ENCODE measurements around the gene TMOD3. TPM values are rescaled to one million over a fixed set of nuclear protein-coding genes. Genes with fewer than 3 reads are reported as not detected.

TMOD3 gene
- total RNA-seq, 1 donor from 2014 or later = 73.5 TPM

GRCh38 chr15:51907136-51907862 lies 77.8 kb downstream of the TMOD3 start:
- no peak for DNase-seq (ENCODE audit: low read depth, low spot score)

- DNase-seq (ENCODE audit: low read depth, low spot score) = peak; percentile 22
Observed at GRCh38 chr15:51908316-51908715, 78.9 kb downstream of the TMOD3 start.

- no peak for DNase-seq (ENCODE audit: low read depth, low spot score)
Observed at GRCh38 chr15:51909584-51909983, 80.1 kb downstream of the TMOD3 start.

- DNase-seq (ENCODE audit: low read depth, low spot score) = no peak
Observed at GRCh38 chr15:51912528-51912927, 83.1 kb downstream of the TMOD3 start.

GRCh38 chr15:51917493-51917892 lies 88.0 kb downstream of the TMOD3 start:
- no peak for DNase-seq (ENCODE audit: low read depth, low spot score)

- DNase-seq (ENCODE audit: low read depth, low spot score) = no peak
Observed at GRCh38 chr15:51924156-51925068, 95.0 kb downstream of the TMOD3 start.

- no peak for DNase-seq (ENCODE audit: low read depth, low spot score)
Observed at GRCh38 chr15:51926809-51927208, 97.4 kb downstream of the TMOD3 start.

- DNase-seq (ENCODE audit: low read depth, low spot score) = no peak
Observed at GRCh38 chr15:51931016-51931415, 101.6 kb downstream of the TMOD3 start.

- no peak for DNase-seq (ENCODE audit: low read depth, low spot score)
Observed at GRCh38 chr15:51931638-51932037, 102.2 kb downstream of the TMOD3 start.

GRCh38 chr15:51932161-51932560 lies 102.7 kb downstream of the TMOD3 start:
- no peak for DNase-seq (ENCODE audit: low read depth, low spot score)

GRCh38 chr15:51935466-51936104 lies 106.1 kb downstream of the TMOD3 start:
- DNase-seq (ENCODE audit: low read depth, low spot score) = no peak

GRCh38 chr15:51936105-51936478 lies 106.6 kb downstream of the TMOD3 start:
- DNase-seq (ENCODE audit: low read depth, low spot score) = no peak

GRCh38 chr15:51938286-51938685 lies 108.8 kb downstream of the TMOD3 start:
- DNase-seq (ENCODE audit: low read depth, low spot score) = no peak

- DNase-seq (ENCODE audit: low read depth, low spot score) = peak; percentile 10
Observed at GRCh38 chr15:51939216-51939615, 109.8 kb downstream of the TMOD3 start.

GRCh38 chr15:51947124-51947523 lies 117.7 kb downstream of the TMOD3 start:
- no peak for DNase-seq (ENCODE audit: low read depth, low spot score)

GRCh38 chr15:51952805-51953204 lies 123.4 kb downstream of the TMOD3 start:
- no peak for DNase-seq (ENCODE audit: low read depth, low spot score)

- no peak for DNase-seq (ENCODE audit: low read depth, low spot score)
Observed at GRCh38 chr15:51955504-51955903, 126.1 kb downstream of the TMOD3 start.

Other genes starting within 250 kb of the TMOD3 start
- 11.5 and 12.3 TPM in 2 replicates for gene DMXL2, start 206.9 kb upstream of the TMOD3 start, total RNA-seq
- gene SCG3, start 148.2 kb upstream of the TMOD3 start, total RNA-seq = not detected in 2 replicates
- gene LYSMD2, start 92.0 kb upstream of the TMOD3 start, total RNA-seq = 11.0 and 16.1 TPM in 2 replicates
- gene TMOD2, start 78.1 kb upstream of the TMOD3 start, total RNA-seq = 2.0 and 5.9 TPM in 2 replicates
- 23.1 and 36.6 TPM in 2 replicates for gene LEO1, start 142.1 kb downstream of the TMOD3 start, total RNA-seq
- gene MAPK6, start 189.6 kb downstream of the TMOD3 start, total RNA-seq = 38.1 and 45.2 TPM in 2 replicates